Spleen (tissue), 7 donors: ENCODE results near the gene TJP2.

Experiments used
- POLR2A ChIP-seq, 3 donors: fragments of 450-650 bp; IDR thresholded peaks; one replicate each; pipeline ENCODE4 v1.5.1; 2017; ENCODE audit warnings: antibody characterized with exemption in 3 of 3, mild to moderate bottlenecking in 1 of 3
- TF ChIP-seq, protein P1 (sequence below), 11 experiments: fragments of 200-600 bp in 7 of 11; fragments of 450-650 bp in 4 of 11; sonication (generic) in 4 of 11; IDR thresholded peaks in 8 of 11; conservative IDR thresholded peaks in 3 of 11; 1 replicate in 7 of 11; 2 replicates in 4 of 11; pipeline versions ENCODE4 v1.4.0 to v1.8.0; 2016 to 2021; ENCODE audit warnings: antibody characterized with exemption in 11 of 11, inconsistent platforms in 4 of 11, mild to moderate bottlenecking in 1 of 11
- donor health status: DM: no; HTN: no; CAD: no; lungs with moderate emphysema.
- donor health status: DM: no; HTN: no; CAD: no.
- donor health status: DM: no; HTN: no; CAD: no.

DNA sequence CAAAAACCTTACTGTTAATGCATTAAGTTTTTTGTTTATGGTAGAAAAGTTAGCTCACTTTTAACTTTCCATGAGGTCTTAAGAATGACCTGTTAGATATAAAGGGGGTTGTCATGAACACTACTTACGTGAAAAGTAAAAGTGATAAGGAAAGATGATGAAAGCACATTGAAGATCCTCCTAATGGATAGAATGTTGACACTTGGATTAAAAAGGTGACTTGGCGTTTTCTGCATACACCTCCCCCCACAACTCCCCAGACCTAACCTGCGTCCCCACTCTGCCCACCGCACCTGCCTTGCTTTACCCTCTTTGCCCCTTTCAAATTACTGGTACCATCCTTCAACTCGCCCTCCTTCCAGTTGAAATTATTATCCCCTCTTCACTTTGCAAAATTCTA is 32.0 kb downstream of the TJP2 start:
- no peak for TF ChIP-seq POLR2A (IDR thresholded peaks at IDR 0.05)
- TF ChIP-seq, protein P1, sequence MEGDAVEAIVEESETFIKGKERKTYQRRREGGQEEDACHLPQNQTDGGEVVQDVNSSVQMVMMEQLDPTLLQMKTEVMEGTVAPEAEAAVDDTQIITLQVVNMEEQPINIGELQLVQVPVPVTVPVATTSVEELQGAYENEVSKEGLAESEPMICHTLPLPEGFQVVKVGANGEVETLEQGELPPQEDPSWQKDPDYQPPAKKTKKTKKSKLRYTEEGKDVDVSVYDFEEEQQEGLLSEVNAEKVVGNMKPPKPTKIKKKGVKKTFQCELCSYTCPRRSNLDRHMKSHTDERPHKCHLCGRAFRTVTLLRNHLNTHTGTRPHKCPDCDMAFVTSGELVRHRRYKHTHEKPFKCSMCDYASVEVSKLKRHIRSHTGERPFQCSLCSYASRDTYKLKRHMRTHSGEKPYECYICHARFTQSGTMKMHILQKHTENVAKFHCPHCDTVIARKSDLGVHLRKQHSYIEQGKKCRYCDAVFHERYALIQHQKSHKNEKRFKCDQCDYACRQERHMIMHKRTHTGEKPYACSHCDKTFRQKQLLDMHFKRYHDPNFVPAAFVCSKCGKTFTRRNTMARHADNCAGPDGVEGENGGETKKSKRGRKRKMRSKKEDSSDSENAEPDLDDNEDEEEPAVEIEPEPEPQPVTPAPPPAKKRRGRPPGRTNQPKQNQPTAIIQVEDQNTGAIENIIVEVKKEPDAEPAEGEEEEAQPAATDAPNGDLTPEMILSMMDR (IDR thresholded peaks at IDR 0.05 in 8 of 11, conservative IDR thresholded peaks at IDR 0.05 in 3 of 11), result no peak
